Vagina (tissue), 2 donors: Measurements from ENCODE around the gene MRPS7.

Source experiments
- CTCF ChIP-seq, 3 experiments: fragments of 450-650 bp in 2 of 3; fragments of 200-600 bp in 1 of 3; sonication (generic) in 1 of 3; IDR thresholded peaks; one replicate each; pipeline ENCODE4 v1.5.1; 2017 to 2019; ENCODE audit warnings: antibody characterized with exemption in 3 of 3, mild to moderate bottlenecking in 2 of 3, moderate library complexity in 2 of 3
- POLR2AphosphoS5 ChIP-seq, 2 donors: sonication (generic); formaldehyde crosslinking; IDR thresholded peaks; one replicate each; pipeline ENCODE4 v1.9.0; 2017; ENCODE audit warnings: antibody characterized with exemption in 2 of 2, mild to moderate bottlenecking in 2 of 2, low read depth in 1 of 2; ENCODE audit not compliant: insufficient read depth in 1 of 2

GRCh38 chr17:75238020-75238580, 23.6 kb upstream of the MRPS7 start:
- TF ChIP-seq CTCF (IDR thresholded peaks at IDR 0.05) (no peak), POLR2AphosphoS5 (IDR thresholded peaks at IDR 0.05; ENCODE audit: insufficient read depth in 1 of 2, low read depth in 1 of 2) (no peak)
